OCI-LY1 (cell line): ENCODE data around the gene C7orf25.

Experiments
- H2AFZ ChIP-seq: fragments of 200-600 bp; sonication (generic), shearing (Covaris generic); 2 replicates; pipeline ENCODE4 v1.6.0; 2014; ENCODE audit warnings: antibody characterized with exemption, mild to moderate bottlenecking, low read length
- H3F3A ChIP-seq: fragments of 200-600 bp; sonication (generic), shearing (Covaris generic); 2 replicates; pipeline ENCODE4 v1.6.0; 2014; ENCODE audit warnings: mild to moderate bottlenecking, antibody characterized with exemption, low read length, moderate library complexity; ENCODE audit not compliant: insufficient read depth
- H3K27ac ChIP-seq: fragments of 200-600 bp; sonication (generic); 2 replicates; pipeline ENCODE4 v1.5.1; 2014; ENCODE audit warnings: low read length, mixed run types, mild to moderate bottlenecking, low read depth; ENCODE audit not compliant: poor library complexity, severe bottlenecking
- H3K27me3 ChIP-seq: fragments of 200-600 bp; sonication (generic); 2 replicates; pipeline ENCODE4 v1.6.0; 2014; ENCODE audit warnings: antibody characterized with exemption, mild to moderate bottlenecking, low read length, moderate library complexity; ENCODE audit not compliant: insufficient read depth
- H3K36me3 ChIP-seq: fragments of 200-600 bp; sonication (generic); 2 replicates; pipeline ENCODE4 v1.6.1; 2014; ENCODE audit warnings: mild to moderate bottlenecking, antibody characterized with exemption, low read length, moderate library complexity, mixed read lengths; ENCODE audit not compliant: insufficient read depth
- H3K4me1 ChIP-seq: fragments of 200-600 bp; sonication (generic); 2 replicates; pipeline ENCODE4 v1.5.1; 2014; ENCODE audit warnings: mild to moderate bottlenecking, low read length, moderate library complexity; ENCODE audit not compliant: insufficient read depth, severe bottlenecking
- H3K4me2 ChIP-seq: fragments of 200-600 bp; sonication (generic), shearing (Covaris generic); 2 replicates; pipeline ENCODE4 v1.6.1; 2014; ENCODE audit warnings: low read length
- H3K4me3 ChIP-seq: fragments of 200-600 bp; sonication (generic); 2 replicates; pipeline ENCODE4 v1.5.1; 2014; ENCODE audit warnings: low read length, low read depth, mild to moderate bottlenecking, mixed read lengths; ENCODE audit not compliant: poor library complexity, severe bottlenecking
- H3K79me2 ChIP-seq: fragments of 200-600 bp; shearing (Covaris generic); 2 replicates; pipeline ENCODE4 v1.6.1; 2016; ENCODE audit warnings: mixed run types, low read length, mixed read lengths; ENCODE audit not compliant: insufficient read depth
- H3K9ac ChIP-seq: fragments of 200-600 bp; sonication (generic), shearing (Covaris generic); 2 replicates; pipeline ENCODE4 v1.6.1; 2014; ENCODE audit warnings: mild to moderate bottlenecking, low read length, mixed read lengths
- H3K9me2 ChIP-seq: fragments of 200-600 bp; sonication (generic), shearing (Covaris generic); 2 replicates; pipeline ENCODE4 v1.6.1; 2014; ENCODE audit warnings: low read depth, mild to moderate bottlenecking, low read length, mixed read lengths
- H3K9me3 ChIP-seq: fragments of 200-600 bp; shearing (Covaris generic); 2 replicates; pipeline ENCODE4 v1.6.1; 2014; ENCODE audit warnings: low read length, mixed read lengths
- H4K20me1 ChIP-seq: fragments of 200-600 bp; sonication (generic), shearing (Covaris generic); 2 replicates; pipeline ENCODE4 v1.6.0; 2016; ENCODE audit warnings: mild to moderate bottlenecking, low read length; ENCODE audit not compliant: insufficient read depth
- CTCF ChIP-seq: fragments of 200-600 bp; sonication (generic), shearing (Covaris generic); IDR thresholded peaks from 2 replicates; pipeline ENCODE4 v1.5.1; 2017; ENCODE audit warnings: mild to moderate bottlenecking, antibody characterized with exemption, low read length, moderate library complexity, mixed read lengths
- EZH2 ChIP-seq: fragments of 200-600 bp; sonication (generic), shearing (Covaris generic); IDR thresholded peaks from 2 replicates; pipeline ENCODE4 v1.8.0; 2017; ENCODE audit warnings: borderline replicate concordance, mixed run types, mild to moderate bottlenecking, antibody characterized with exemption, low read length, moderate library complexity, mixed read lengths

The C7orf25 gene

GRCh38 chr7:42939457-42940240 lies 27.8 kb upstream of the C7orf25 start:
- TF ChIP-seq CTCF (no peak), EZH2 (no peak)
- Histone ChIP-seq H4K20me1 (no peaks in the 10 kb centered on the region), H3K9ac (no peak overlapping the region), H3K4me1 (peaks cover under 1% of the 10 kb centered on the region), H2AFZ (no peak overlapping the region), H3F3A (no peaks in the 10 kb centered on the region), H3K27me3 (no peaks in the 10 kb centered on the region), H3K4me3 (no peak overlapping the region), H3K4me2 (no peak overlapping the region), H3K36me3 (peaks cover 52% of the 10 kb centered on the region), H3K79me2 (0 out of 2 replicates have a peak, but pooled peaks cover 1% of the 10 kb centered on the region), H3K9me2 (no peaks in the 10 kb centered on the region), H3K27ac (no peak overlapping the region), H3K9me3 (no peaks in the 10 kb centered on the region)

- H3K36me3 ChIP-seq = peaks cover 56% of the 10 kb centered on the region
- H3K27me3 ChIP-seq = no peaks in the 10 kb centered on the region
- no peaks in the 10 kb centered on the region for H4K20me1 ChIP-seq
- no peak overlapping the region for H3K4me3 ChIP-seq
- no peak overlapping the region for H2AFZ ChIP-seq
- TF ChIP-seq EZH2 = no peak
- TF ChIP-seq CTCF = no peak
- H3K9ac ChIP-seq = no peak overlapping the region
- H3K9me3 ChIP-seq = no peaks in the 10 kb centered on the region
- no peak overlapping the region for H3K4me2 ChIP-seq
- no peaks in the 10 kb centered on the region for H3K9me2 ChIP-seq
- no peak overlapping the region for H3K27ac ChIP-seq
- H3K79me2 ChIP-seq = peaks cover 32% of the 10 kb centered on the region
- H3F3A ChIP-seq = no peaks in the 10 kb centered on the region
- H3K4me1 ChIP-seq = peaks cover 21% of the 10 kb centered on the region
These were observed 24.0 kb upstream of the C7orf25 start for GRCh38 chr7:42935861-42936260.

- Histone ChIP-seq H3K36me3 (peaks cover 48% of the 10 kb centered on the region), H3K27ac (no peak overlapping the region), H3K9me2 (no peaks in the 10 kb centered on the region), H3K4me3 (no peak overlapping the region), H3K4me2 (no peak overlapping the region), H2AFZ (no peak overlapping the region), H3F3A (no peaks in the 10 kb centered on the region), H4K20me1 (no peaks in the 10 kb centered on the region), H3K4me1 (peaks cover 37% of the 10 kb centered on the region), H3K9me3 (no peaks in the 10 kb centered on the region), H3K27me3 (no peaks in the 10 kb centered on the region), H3K9ac (no peak overlapping the region), H3K79me2 (peaks cover 48% of the 10 kb centered on the region)
- TF ChIP-seq CTCF (no peak), EZH2 (no peak)
These were observed 22.4 kb upstream of the C7orf25 start for GRCh38 chr7:42934291-42934690.
